SU-DHL-6 (cell line): Measurements from ENCODE around the gene HTR6.
A peak's percentile ranks its signal among the peaks of the same experiment; 100 is the strongest.

Source experiments
- H2AFZ ChIP-seq: fragments of 200-600 bp; sonication (generic); 2 replicates; pipeline ENCODE4 v1.6.1; 2014; ENCODE audit warnings: low read depth, mild to moderate bottlenecking, moderate library complexity, mixed read lengths, antibody characterized with exemption, low read length; ENCODE audit not compliant: severe bottlenecking
- H3F3A ChIP-seq: fragments of 200-600 bp; shearing (Covaris generic); 2 replicates; pipeline ENCODE4 v1.6.0; 2016; ENCODE audit warnings: antibody characterized with exemption, mild to moderate bottlenecking; ENCODE audit not compliant: insufficient read depth
- H3K27ac ChIP-seq: fragments of 200-600 bp; sonication (generic); 2 replicates; pipeline ENCODE4 v1.5.1; 2016; ENCODE audit warnings: low read depth, mild to moderate bottlenecking, low read length, moderate library complexity, mixed read lengths
- H3K27me3 ChIP-seq: fragments of 200-600 bp; sonication (generic), shearing (Covaris generic); 2 replicates; pipeline ENCODE4 v1.6.0; 2014; ENCODE audit warnings: mild to moderate bottlenecking, low read length
- H3K36me3 ChIP-seq: fragments of 200-600 bp; sonication (generic); 2 replicates; pipeline ENCODE4 v1.6.1; 2014; ENCODE audit warnings: mild to moderate bottlenecking, low read length, mixed read lengths
- H3K4me2 ChIP-seq: fragments of 300-600, 200-600 bp; shearing (Covaris generic), sonication (generic); 2 replicates; pipeline ENCODE4 v1.6.0; 2014; ENCODE audit warnings: low read length, low read depth, mild to moderate bottlenecking; ENCODE audit not compliant: poor library complexity, severe bottlenecking
- H3K4me3 ChIP-seq: fragments of 200-600 bp; sonication (generic); 2 replicates; pipeline ENCODE4 v1.5.1; 2014; ENCODE audit warnings: antibody characterized with exemption, low read length, mild to moderate bottlenecking, mixed read lengths; ENCODE audit not compliant: insufficient read depth, poor library complexity, severe bottlenecking
- H3K79me2 ChIP-seq: fragments of 200-600 bp; sonication (generic); 2 replicates; pipeline ENCODE4 v1.6.1; 2014; ENCODE audit warnings: mild to moderate bottlenecking, low read length, moderate library complexity; ENCODE audit not compliant: insufficient read depth
- H3K9ac ChIP-seq: fragments of 200-600 bp; sonication (generic); 2 replicates; pipeline ENCODE4 v1.7.0; 2014; ENCODE audit warnings: mild to moderate bottlenecking, low read length
- H3K9me2 ChIP-seq: fragments of 200-600 bp; sonication (generic); replicated peaks from 2 replicates; pipeline ENCODE4 v1.6.1; 2014; ENCODE audit warnings: low read length; ENCODE audit not compliant: insufficient read depth
- H3K9me3 ChIP-seq: fragments of 200-600 bp; sonication (generic); 2 replicates; pipeline ENCODE4 v1.6.1; 2014; ENCODE audit warnings: low read length, mixed read lengths; ENCODE audit not compliant: insufficient read depth
- H4K20me1 ChIP-seq: fragments of 200-600 bp; sonication (generic); 2 replicates; pipeline ENCODE4 v1.6.1; 2014; ENCODE audit warnings: low read depth, mild to moderate bottlenecking, antibody characterized with exemption, low read length, moderate library complexity, mixed read lengths
- CTCF ChIP-seq: fragments of 200-600 bp; sonication (generic); IDR thresholded peaks from one replicate; pipeline ENCODE4 v1.5.1; 2017; ENCODE audit warnings: antibody characterized with exemption, mild to moderate bottlenecking, low read length, moderate library complexity; ENCODE audit not compliant: insufficient read depth, poor library complexity, severe bottlenecking
- EZH2phosphoT487 ChIP-seq: fragments of 200-600 bp; sonication (generic), shearing (Covaris generic); conservative IDR thresholded peaks from 2 replicates; pipeline ENCODE4 v1.6.1; 2018; ENCODE audit warnings: mild to moderate bottlenecking, antibody characterized with exemption, low read length, moderate library complexity, mixed read lengths

HTR6 gene

DNA sequence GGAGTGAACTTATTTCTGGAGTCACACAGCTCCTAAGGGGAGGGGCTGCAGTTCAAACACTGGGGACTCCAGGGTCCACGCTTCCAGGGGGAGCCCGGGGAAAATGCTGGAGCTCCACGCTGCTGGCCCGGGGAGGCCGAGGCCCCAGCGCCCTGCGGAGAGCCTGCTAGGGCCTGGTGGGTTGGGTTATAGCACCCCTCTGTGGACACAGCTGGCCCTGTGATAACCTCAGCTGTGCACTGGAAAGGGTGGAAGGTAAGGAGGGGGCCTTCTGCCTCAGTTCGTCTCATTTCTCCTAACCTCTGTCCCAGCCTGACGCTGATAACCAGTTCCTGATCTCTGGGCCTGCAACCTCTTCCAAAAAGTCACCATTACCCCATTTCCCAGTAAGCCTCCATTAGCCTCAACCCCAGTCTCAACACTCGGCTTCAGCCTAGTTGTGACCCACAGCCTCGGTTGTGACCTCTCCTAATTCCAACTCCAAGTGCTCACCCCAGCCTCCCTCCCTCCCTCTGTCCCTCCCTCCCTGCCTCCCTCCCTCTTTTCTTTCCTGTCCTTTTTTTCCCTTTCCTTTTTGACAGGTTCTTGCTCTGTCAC, 13.4 kb upstream of the HTR6 start:
- Histone ChIP-seq H2AFZ (no peak overlapping the region), H3K4me2 (no peak overlapping the region), H3K27me3 (no peaks in the 10 kb centered on the region), H3K4me3 (no peak overlapping the region), H4K20me1 (no peaks in the 10 kb centered on the region), H3K9ac (no peak overlapping the region), H3K9me2 (no peaks in the 10 kb centered on the region), H3K79me2 (no peaks in the 10 kb centered on the region), H3K36me3 (no peaks in the 10 kb centered on the region), H3K9me3 (no peaks in the 10 kb centered on the region), H3K27ac (no peak overlapping the region), H3F3A (no peaks in the 10 kb centered on the region)
- TF ChIP-seq CTCF (peak; percentile 34), EZH2phosphoT487 (no peak)

GRCh38 chr1:19654386-19654785, 10.3 kb upstream of the HTR6 start:
- no peak for TF ChIP-seq EZH2phosphoT487
- no peak for TF ChIP-seq CTCF
- H3K9me3 ChIP-seq, result no peaks in the 10 kb centered on the region
- H3K27me3 ChIP-seq, result no peaks in the 10 kb centered on the region
- H3K4me2 ChIP-seq, result no peak overlapping the region
- H4K20me1 ChIP-seq, result no peaks in the 10 kb centered on the region
- H3K79me2 ChIP-seq, result no peaks in the 10 kb centered on the region
- no peaks in the 10 kb centered on the region for H3K9me2 ChIP-seq
- H3K9ac ChIP-seq, result no peak overlapping the region
- H2AFZ ChIP-seq, result no peak overlapping the region
- H3K4me3 ChIP-seq, result no peak overlapping the region
- no peaks in the 10 kb centered on the region for H3K36me3 ChIP-seq
- no peak overlapping the region for H3K27ac ChIP-seq
- no peaks in the 10 kb centered on the region for H3F3A ChIP-seq

GRCh38 chr1:19654886-19655717, 9.6 kb upstream of the HTR6 start:
- Histone ChIP-seq H3K36me3 (no peaks in the 10 kb centered on the region), H3K9ac (no peak overlapping the region), H3K4me2 (no peak overlapping the region), H3K4me3 (no peak overlapping the region), H2AFZ (no peak overlapping the region), H3K9me3 (no peaks in the 10 kb centered on the region), H3K27ac (no peak overlapping the region), H4K20me1 (no peaks in the 10 kb centered on the region), H3F3A (no peaks in the 10 kb centered on the region), H3K79me2 (no peaks in the 10 kb centered on the region), H3K27me3 (no peaks in the 10 kb centered on the region), H3K9me2 (no peaks in the 10 kb centered on the region)
- TF ChIP-seq EZH2phosphoT487 (no peak), CTCF (no peak)
